ENCODE results near the gene STIP1. TPM values are rescaled to one million over a fixed set of nuclear protein-coding genes. Genes with fewer than 3 reads are reported as not detected.

STIP1 gene
- total RNA-seq, 1 donor from 2014 or later: 252 TPM

DNA sequence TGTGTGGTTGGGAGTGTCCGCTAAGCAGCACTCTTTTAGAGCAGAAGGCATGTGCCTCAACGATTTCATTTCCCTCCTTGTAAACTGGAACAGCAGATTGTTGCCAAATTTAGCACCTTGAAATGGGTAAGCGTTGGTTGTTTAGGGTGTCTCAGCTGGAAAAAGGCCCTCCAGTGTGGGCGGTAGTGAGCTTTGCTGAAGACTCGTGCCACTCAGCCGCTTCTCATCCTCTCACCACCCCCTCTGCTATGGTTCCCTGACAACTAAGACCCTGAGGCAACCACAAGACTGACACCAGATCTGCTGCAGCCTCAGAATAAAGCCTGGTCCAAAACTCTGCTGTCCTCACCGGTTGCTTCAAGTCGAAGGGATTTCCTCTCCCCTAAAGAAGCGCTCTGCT is 10.7 kb downstream of the STIP1 start:
- Histone ChIP-seq H3K9me3 (ENCODE audit: low read depth) (no peaks in the 10 kb centered on the region), H3K9ac (no peak overlapping the region), H2AFZ (replicated peaks) (no peak overlapping the region), H3K4me3 (no peak overlapping the region), H3K27me3 (no peaks in the 10 kb centered on the region), H3F3A (ENCODE audit: low read depth) (peaks cover 12% of the 10 kb centered on the region), H3K27ac (no peak overlapping the region), H3K79me2 (ENCODE audit: low read depth) (peaks cover 11% of the 10 kb centered on the region), H3K4me1 (no peaks in the 10 kb centered on the region), H3K36me3 (peaks cover 17% of the 10 kb centered on the region), H4K20me1 (ENCODE audit: low read depth) (peaks cover 20% of the 10 kb centered on the region), H3K4me2 (no peak overlapping the region)
- Mint-ChIP-seq H3K4me3 (no peak overlapping the region), H3K9me3 (no peaks in the 10 kb centered on the region), H3K36me3 (peaks cover 47% of the 10 kb centered on the region), H3K27ac (no peak overlapping the region), H3K27me3 (ENCODE audit: insufficient read depth, low read depth) (peaks cover 2% of the 10 kb centered on the region), H3K4me1 (no peaks in the 10 kb centered on the region)
- no peak for TF ChIP-seq EZH2phosphoT487 (IDR thresholded peaks at IDR 0.05)
- no peak for TF ChIP-seq EZH2 (IDR thresholded peaks at IDR 0.05)
- TF ChIP-seq, protein P1, sequence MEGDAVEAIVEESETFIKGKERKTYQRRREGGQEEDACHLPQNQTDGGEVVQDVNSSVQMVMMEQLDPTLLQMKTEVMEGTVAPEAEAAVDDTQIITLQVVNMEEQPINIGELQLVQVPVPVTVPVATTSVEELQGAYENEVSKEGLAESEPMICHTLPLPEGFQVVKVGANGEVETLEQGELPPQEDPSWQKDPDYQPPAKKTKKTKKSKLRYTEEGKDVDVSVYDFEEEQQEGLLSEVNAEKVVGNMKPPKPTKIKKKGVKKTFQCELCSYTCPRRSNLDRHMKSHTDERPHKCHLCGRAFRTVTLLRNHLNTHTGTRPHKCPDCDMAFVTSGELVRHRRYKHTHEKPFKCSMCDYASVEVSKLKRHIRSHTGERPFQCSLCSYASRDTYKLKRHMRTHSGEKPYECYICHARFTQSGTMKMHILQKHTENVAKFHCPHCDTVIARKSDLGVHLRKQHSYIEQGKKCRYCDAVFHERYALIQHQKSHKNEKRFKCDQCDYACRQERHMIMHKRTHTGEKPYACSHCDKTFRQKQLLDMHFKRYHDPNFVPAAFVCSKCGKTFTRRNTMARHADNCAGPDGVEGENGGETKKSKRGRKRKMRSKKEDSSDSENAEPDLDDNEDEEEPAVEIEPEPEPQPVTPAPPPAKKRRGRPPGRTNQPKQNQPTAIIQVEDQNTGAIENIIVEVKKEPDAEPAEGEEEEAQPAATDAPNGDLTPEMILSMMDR (IDR thresholded peaks at IDR 0.05): no peak
- no peak for DNase-seq (ENCODE audit: low spot score)

DNA sequence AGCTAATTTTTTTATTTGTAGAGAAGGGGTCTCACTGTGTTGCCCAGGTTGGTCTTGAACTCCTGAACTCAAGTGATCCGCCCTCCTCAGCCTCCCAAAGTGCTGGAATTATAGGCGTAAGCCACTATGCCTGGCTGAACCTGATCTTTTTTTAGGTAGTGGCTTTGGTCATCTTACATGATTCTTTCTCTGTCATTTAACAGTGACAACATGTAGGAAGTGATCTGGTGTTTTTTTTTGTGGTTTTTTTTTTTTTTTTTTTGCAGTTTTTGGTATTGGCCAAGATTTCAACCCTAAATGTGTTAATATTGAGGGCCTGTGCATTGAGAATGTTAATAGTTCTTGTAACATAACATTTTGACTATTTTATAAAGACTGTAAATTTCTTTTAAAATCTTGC is 12.5 kb downstream of the STIP1 start:
- no peak overlapping the region for H2AFZ ChIP-seq (replicated peaks)
- H3K4me3 ChIP-seq: no peak overlapping the region
- peaks cover 50% of the 10 kb centered on the region for H3K36me3 Mint-ChIP-seq
- TF ChIP-seq EZH2 (IDR thresholded peaks at IDR 0.05) (no peak), EZH2phosphoT487 (IDR thresholded peaks at IDR 0.05) (no peak)
- TF ChIP-seq, protein P1 (IDR thresholded peaks at IDR 0.05): no peak
- no peaks in the 10 kb centered on the region for H3K9me3 Mint-ChIP-seq
- peaks cover 4% of the 10 kb centered on the region for H3K4me1 Mint-ChIP-seq
- peaks cover 28% of the 10 kb centered on the region for H3F3A ChIP-seq (ENCODE audit: low read depth)
- H3K79me2 ChIP-seq (ENCODE audit: low read depth): peaks cover 11% of the 10 kb centered on the region
- peaks cover 38% of the 10 kb centered on the region for H4K20me1 ChIP-seq (ENCODE audit: low read depth)
- H3K4me2 ChIP-seq: no peak overlapping the region
- H3K9ac ChIP-seq: no peak overlapping the region
- no peak for DNase-seq (ENCODE audit: low spot score)
- H3K36me3 ChIP-seq: peaks cover 17% of the 10 kb centered on the region
- H3K27ac ChIP-seq: no peak overlapping the region
- H3K27me3 Mint-ChIP-seq (ENCODE audit: insufficient read depth, low read depth): peaks cover 2% of the 10 kb centered on the region
- H3K9me3 ChIP-seq (ENCODE audit: low read depth): no peaks in the 10 kb centered on the region
- no peak overlapping the region for H3K4me3 Mint-ChIP-seq
- H3K4me1 ChIP-seq: peaks cover 8% of the 10 kb centered on the region
- no peaks in the 10 kb centered on the region for H3K27me3 ChIP-seq
- H3K27ac Mint-ChIP-seq: no peak overlapping the region

DNA sequence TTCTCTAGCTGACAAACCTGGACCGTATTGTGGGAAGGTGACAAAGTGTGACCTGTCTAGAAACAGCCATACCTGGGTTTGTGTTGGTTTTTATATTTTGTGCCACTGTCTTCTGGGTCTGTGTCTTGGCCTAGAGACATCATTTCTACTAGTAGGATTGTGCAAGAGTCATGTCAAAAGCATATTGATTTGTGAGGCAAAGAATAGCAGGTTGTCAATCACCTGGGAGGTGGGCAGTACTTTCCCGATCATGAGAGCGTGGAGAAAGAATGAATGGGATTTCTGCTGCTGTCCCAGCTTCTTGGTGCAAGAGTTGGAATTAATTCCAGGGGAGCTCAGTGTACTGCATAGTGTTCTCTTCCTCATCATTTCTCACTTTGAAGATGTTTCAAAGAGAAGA is 15.6 kb downstream of the STIP1 start:
- H3K27ac ChIP-seq: no peak overlapping the region
- TF ChIP-seq, protein P1 (IDR thresholded peaks at IDR 0.05): no peak
- TF ChIP-seq EZH2phosphoT487 (IDR thresholded peaks at IDR 0.05) (no peak), EZH2 (IDR thresholded peaks at IDR 0.05) (no peak)

More for the DNA sequence above, 15.6 kb downstream of the STIP1 start:
- Histone ChIP-seq H3K79me2 (ENCODE audit: low read depth) (no peaks in the 10 kb centered on the region), H4K20me1 (ENCODE audit: low read depth) (peaks cover 61% of the 10 kb centered on the region), H3K4me3 (no peak overlapping the region), H3K9me3 (ENCODE audit: low read depth) (no peaks in the 10 kb centered on the region), H3K4me1 (peaks cover 8% of the 10 kb centered on the region), H3K9ac (no peak overlapping the region), H3K27me3 (no peaks in the 10 kb centered on the region), H3K36me3 (peaks cover 5% of the 10 kb centered on the region), H2AFZ (replicated peaks) (no peak overlapping the region), H3K4me2 (no peak overlapping the region), H3F3A (ENCODE audit: low read depth) (peaks cover 45% of the 10 kb centered on the region)
- no peak overlapping the region for H3K27ac Mint-ChIP-seq
- H3K9me3 Mint-ChIP-seq: no peaks in the 10 kb centered on the region
- H3K4me3 Mint-ChIP-seq: no peak overlapping the region
- H3K4me1 Mint-ChIP-seq: peaks cover 12% of the 10 kb centered on the region
- peaks cover 45% of the 10 kb centered on the region for H3K36me3 Mint-ChIP-seq
- DNase-seq (ENCODE audit: low spot score): no peak
- H3K27me3 Mint-ChIP-seq (ENCODE audit: insufficient read depth, low read depth): no peaks in the 10 kb centered on the region
